Tibial nerve (tissue), 3 donors: Measurements from ENCODE around the gene CACNA1A.

Experiments
- CTCF ChIP-seq, 5 experiments: fragments of 200-600 bp in 3 of 5; fragments of 450-650 bp in 2 of 5; sonication (generic) in 3 of 5; IDR thresholded peaks; one replicate each; pipeline ENCODE4 v1.5.1; 2016 to 2019; ENCODE audit warnings: antibody characterized with exemption in 5 of 5, mild to moderate bottlenecking in 3 of 5, moderate library complexity in 2 of 5
- POLR2A ChIP-seq, 2 donors: fragments of 450-650 bp; IDR thresholded peaks; one replicate each; pipeline ENCODE4 v1.6.1; 2017; ENCODE audit warnings: antibody characterized with exemption in 2 of 2, mild to moderate bottlenecking in 2 of 2, moderate library complexity in 2 of 2

GRCh38 chr19:13208672-13209483 is 297.4 kb downstream of the CACNA1A start:
- TF ChIP-seq CTCF (IDR thresholded peaks at IDR 0.05) = no peak
- TF ChIP-seq POLR2A (IDR thresholded peaks at IDR 0.05) = no peak
